Thymus (tissue), 11 donors: ENCODE results near the gene SGO1. TPM values are rescaled to one million over a fixed set of nuclear protein-coding genes. Genes with fewer than 3 reads are reported as not detected.
"Not testable (repeated sequence)": the region's sequence is repeated elsewhere in the genome, so short reads cannot be mapped to it uniquely, and the experiment has no call there.

Source experiments
- DNase-seq, 9 donors: peaks; one replicate each; pipeline ENCODE4 v3.0.0-alpha.2; 2013; ENCODE audit warnings: low spot score in 9 of 9, low read depth in 6 of 9, missing footprints in 1 of 9
- H3K27ac ChIP-seq, 2 donors: one replicate each; pipeline ENCODE4 v1.5.1; 2013; ENCODE audit warnings: control low read depth in 1 of 2, low read depth in 1 of 2, low read length in 1 of 2, mild to moderate bottlenecking in 1 of 2, moderate library complexity in 1 of 2
- H3K27me3 ChIP-seq, 2 donors: one replicate each; pipeline ENCODE4 v1.5.1; 2013; ENCODE audit warnings: low read length in 1 of 2; ENCODE audit not compliant: control insufficient read depth in 2 of 2, insufficient read depth in 1 of 2
- H3K36me3 ChIP-seq, 2 donors: one replicate each; pipeline ENCODE4 v1.5.1; 2013; ENCODE audit warnings: low read length in 1 of 2, mild to moderate bottlenecking in 1 of 2, moderate library complexity in 1 of 2; ENCODE audit not compliant: control insufficient read depth in 2 of 2, insufficient read depth in 2 of 2
- H3K4me1 ChIP-seq, 2 donors: one replicate each; pipeline ENCODE4 v1.5.1; 2013; ENCODE audit warnings: low read length in 2 of 2; ENCODE audit not compliant: control insufficient read depth in 2 of 2, insufficient read depth in 2 of 2
- H3K4me3 ChIP-seq, 2 donors: one replicate each; pipeline ENCODE4 v1.5.1; 2013; ENCODE audit warnings: low read length in 2 of 2, control low read depth in 1 of 2, mild to moderate bottlenecking in 1 of 2
- H3K9me3 ChIP-seq, 2 donors: one replicate each; pipeline ENCODE4 v1.5.1; 2013; ENCODE audit warnings: low read length in 1 of 2, mild to moderate bottlenecking in 1 of 2; ENCODE audit not compliant: control insufficient read depth in 2 of 2, insufficient read depth in 1 of 2
- WGBS: extraction: QIAGEN DNeasy Blood & Tissue Kit; methylation state at CpG from one replicate; pipeline ENCODE4 v1.1.7; 2013; 5-methylcytosine and 5-hydroxymethylcytosine counted together
- polyA plus RNA-seq: library from polyadenylated mRNA; stranded (reverse); fragments of 200-250 nt; gene quantifications from one replicate; pipeline ENCODE4 v1.2.3, GENCODE V29; 2013
- total RNA-seq: library from RNA; stranded (reverse); fragments of 120-200 nt; gene quantifications from one replicate; pipeline ENCODE4 v1.2.4, GENCODE V29; 2013
- donor health status: healthy.

SGO1 gene
- total and polyA plus RNA-seq, 2 donors: 3.0 to 11.1 TPM

DNA sequence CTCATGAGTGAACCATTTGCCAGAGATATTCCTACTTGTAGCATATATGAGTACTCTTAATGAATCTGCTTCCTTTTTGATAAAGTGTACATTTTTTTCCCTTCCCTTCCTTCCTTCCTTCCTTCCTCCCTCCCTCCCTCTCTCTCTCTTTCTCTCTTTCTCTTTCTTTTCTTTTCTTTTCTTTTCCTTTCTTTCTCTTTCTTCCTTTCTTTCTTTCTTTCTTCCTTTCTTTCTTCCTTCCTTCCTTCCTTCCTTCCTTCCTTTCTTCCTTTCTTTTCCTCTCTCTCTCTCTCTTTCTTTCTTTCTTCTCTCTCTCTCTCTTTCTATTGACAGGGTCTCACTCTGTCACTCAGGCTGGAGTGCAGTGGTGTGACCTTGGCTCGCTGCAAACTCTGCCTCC is 27.5 kb upstream of the SGO1 start:
- H3K4me1 ChIP-seq, DNase-seq, H3K27ac ChIP-seq, H3K27me3 ChIP-seq, H3K4me3 ChIP-seq, H3K9me3 ChIP-seq, H3K36me3 ChIP-seq: not testable (repeated sequence)
- WGBS: 92% methylated on average over 1 of the region's 1 CpG

DNA sequence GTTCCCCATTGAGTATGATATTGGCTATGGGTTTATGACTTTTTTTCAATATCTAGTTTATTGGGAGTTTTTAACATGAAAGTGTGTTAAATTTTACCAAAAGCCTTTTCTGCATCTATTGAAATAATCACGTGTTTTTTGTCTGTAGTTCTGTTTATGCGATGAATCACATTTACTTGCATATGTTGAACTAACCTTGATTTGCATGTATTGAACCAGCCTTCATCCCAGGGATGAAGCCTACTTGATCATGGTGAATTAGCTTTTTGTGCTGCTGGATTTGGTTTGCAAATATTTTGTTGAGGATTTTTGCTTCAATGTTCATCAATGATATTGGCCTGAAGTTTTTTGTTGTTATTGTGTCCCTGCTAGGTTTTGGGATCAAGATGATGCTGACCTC is 21.9 kb upstream of the SGO1 start:
- not testable (repeated sequence) for H3K36me3 ChIP-seq, H3K27me3 ChIP-seq
- WGBS: 88% methylated on average over 2 of the region's 2 CpGs

DNA sequence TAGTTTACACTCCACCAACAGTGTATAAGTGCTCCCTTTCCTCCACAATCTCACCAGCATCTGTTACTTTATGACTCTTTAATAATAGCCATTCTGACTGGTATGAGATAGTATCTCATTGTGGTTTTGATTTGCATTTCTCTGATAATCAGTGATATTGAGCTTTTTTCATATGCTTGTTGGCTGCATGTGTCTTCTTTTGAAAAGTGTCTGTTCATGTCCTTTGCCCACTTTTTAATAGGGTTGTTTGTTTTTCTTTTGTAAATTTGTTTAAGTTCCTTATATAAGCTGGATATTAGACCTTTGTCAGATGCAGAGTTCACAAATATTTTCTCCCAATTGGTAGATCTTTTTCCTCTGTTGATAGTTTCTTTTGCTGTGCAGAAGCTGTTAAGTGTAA is 19.9 kb upstream of the SGO1 start:
- not testable (repeated sequence) for H3K4me1 ChIP-seq, H3K9me3 ChIP-seq, H3K36me3 ChIP-seq, H3K4me3 ChIP-seq, DNase-seq, H3K27me3 ChIP-seq, H3K27ac ChIP-seq

More for the DNA sequence above, 21.9 kb upstream of the SGO1 start:
- DNase-seq, H3K4me1 ChIP-seq, H3K4me3 ChIP-seq, H3K27ac ChIP-seq, H3K9me3 ChIP-seq: not testable (repeated sequence)

GRCh38 chr3:20201143-20201542 is 15.1 kb upstream of the SGO1 start:
- Histone ChIP-seq H3K4me3 (no peak overlapping the region), H3K27me3 (no peaks in the 10 kb centered on the region), H3K36me3 (no peaks in the 10 kb centered on the region), H3K9me3 (no peaks in the 10 kb centered on the region), H3K4me1 (no peaks in the 10 kb centered on the region), H3K27ac (no peak overlapping the region)
- DNase-seq: no peak

DNA sequence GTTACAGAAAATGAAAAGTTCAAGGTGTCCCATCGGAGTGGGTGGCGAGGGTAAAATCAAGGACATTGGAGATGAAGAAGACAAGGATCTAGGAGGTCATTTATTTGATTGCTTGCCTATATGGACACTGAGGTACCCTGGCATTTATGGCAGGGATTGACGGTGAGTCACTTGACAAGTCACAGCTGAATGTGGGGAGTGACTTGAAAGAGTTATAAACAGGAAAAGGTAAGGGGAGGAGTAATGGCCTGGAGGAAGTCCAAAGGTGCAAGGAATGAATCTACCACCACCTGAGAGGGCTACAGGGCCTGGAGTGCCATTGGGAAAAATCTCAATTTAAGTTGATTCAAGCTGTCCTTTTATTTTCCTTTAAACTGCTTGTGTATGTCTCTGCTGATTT is 11.8 kb upstream of the SGO1 start:
- no peaks in the 10 kb centered on the region for H3K36me3 ChIP-seq
- H3K9me3 ChIP-seq: no peaks in the 10 kb centered on the region
- no peaks in the 10 kb centered on the region for H3K4me1 ChIP-seq
- 94% methylated on average over 3 of the region's 3 CpGs for WGBS
- no peak for DNase-seq
- H3K4me3 ChIP-seq: no peak overlapping the region
- H3K27me3 ChIP-seq: no peaks in the 10 kb centered on the region
- H3K27ac ChIP-seq: no peak overlapping the region

DNA sequence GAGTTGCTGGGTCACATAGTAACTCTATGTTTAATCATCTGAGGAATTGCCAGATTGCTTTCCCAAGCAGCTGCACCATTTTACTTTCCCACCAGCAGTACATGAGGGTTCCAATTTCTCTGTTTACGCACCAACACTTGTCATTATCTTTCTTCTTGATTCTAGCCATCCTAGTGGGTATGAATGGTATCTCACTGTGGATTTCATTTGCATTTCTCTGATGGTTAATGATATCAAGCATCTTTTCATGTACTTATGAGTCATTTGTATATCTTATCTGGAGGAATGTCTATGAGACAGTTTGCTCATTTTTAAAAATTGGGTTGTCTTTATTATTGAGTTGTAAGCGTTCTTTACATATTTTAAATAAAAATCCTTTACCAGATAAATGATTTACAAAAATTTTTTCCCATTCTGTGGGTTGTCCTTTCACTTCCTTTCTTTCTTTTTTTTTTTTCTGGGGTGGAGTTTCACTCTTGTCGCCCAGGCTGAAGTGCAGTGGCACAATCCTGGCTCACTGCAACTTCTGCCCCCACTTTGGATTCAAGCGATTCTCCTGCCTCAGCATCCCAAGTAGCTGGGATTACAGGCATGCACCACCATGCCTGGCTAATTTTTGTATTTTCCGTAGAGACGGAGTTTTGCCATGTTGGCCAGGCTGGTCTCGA is 8.9 kb upstream of the SGO1 start:
- H3K4me3 ChIP-seq: no peak overlapping the region
- H3K4me1 ChIP-seq: no peaks in the 10 kb centered on the region
- no peaks in the 10 kb centered on the region for H3K27me3 ChIP-seq
- no peak overlapping the region for H3K27ac ChIP-seq
- 97% methylated on average over 7 of the region's 7 CpGs for WGBS
- no peaks in the 10 kb centered on the region for H3K36me3 ChIP-seq
- H3K9me3 ChIP-seq: no peaks in the 10 kb centered on the region
- DNase-seq: no peak

- H3K9me3 ChIP-seq: no peaks in the 10 kb centered on the region
- no peaks in the 10 kb centered on the region for H3K36me3 ChIP-seq
- no peak overlapping the region for H3K4me3 ChIP-seq
- 93% methylated on average over 5 of the region's 5 CpGs for WGBS
- H3K4me1 ChIP-seq: peaks cover 2 to 5% of the 10 kb centered on the region in 2 donors
- no peak for DNase-seq
- no peaks in the 10 kb centered on the region for H3K27me3 ChIP-seq
- no peak overlapping the region for H3K27ac ChIP-seq
Measured at GRCh38 chr3:20190991-20191390, 5.0 kb upstream of the SGO1 start.

GRCh38 chr3:20186600-20187004 is 596 bp upstream of the SGO1 start:
- H3K4me1 ChIP-seq: peaks cover 2 to 11% of the 10 kb centered on the region in 2 donors
- peak overlapping the region; percentile 81 to 98 for H3K27ac ChIP-seq
- WGBS: 3% methylated on average over 9 of the region's 9 CpGs
- H3K36me3 ChIP-seq: peaks cover 3 to 15% of the 10 kb centered on the region in 2 donors
- peak in 1 of 9 donors; percentile 15 for DNase-seq
- no peaks in the 10 kb centered on the region for H3K27me3 ChIP-seq
- H3K9me3 ChIP-seq: no peaks in the 10 kb centered on the region
- H3K4me3 ChIP-seq: peak overlapping the region; percentile 56 to 90

DNA sequence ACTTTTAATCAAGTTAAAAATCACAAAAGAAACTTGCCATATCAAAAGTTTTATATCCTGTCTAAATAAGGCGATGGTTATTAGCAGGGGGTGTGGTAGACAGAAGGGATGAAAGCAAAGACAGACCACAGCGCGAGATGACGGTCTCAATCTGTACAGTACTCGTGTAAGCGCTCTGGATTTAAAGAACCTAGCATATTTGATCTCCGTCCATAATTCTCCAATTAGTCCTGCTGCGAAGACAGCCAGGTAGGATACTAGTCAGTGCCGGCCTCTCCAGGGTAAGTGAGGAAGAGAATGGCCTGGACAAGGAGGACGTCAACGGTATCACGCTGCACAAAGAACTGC is 701 bp downstream of the SGO1 start:
- H3K27me3 ChIP-seq: no peaks in the 10 kb centered on the region
- peak overlapping the region; percentile 56 to 90 for H3K4me3 ChIP-seq
- peak in 4 of 9 donors; percentile 1 to 19 (median 10) for DNase-seq
- WGBS: 2% methylated on average over 12 of the region's 12 CpGs
- H3K4me1 ChIP-seq: peaks cover 2 to 11% of the 10 kb centered on the region in 2 donors
- peak overlapping the region in 1 of 2 donors; percentile 98 for H3K27ac ChIP-seq
- peaks cover 3 to 23% of the 10 kb centered on the region in 2 donors for H3K36me3 ChIP-seq
- H3K9me3 ChIP-seq: no peaks in the 10 kb centered on the region
